AG09309 (cell line): ENCODE results near the gene TEAD2.
"Not testable (repeated sequence)": the region's sequence is repeated elsewhere in the genome, so short reads cannot be mapped to it uniquely, and the experiment has no call there.

Experiments used
- DNase-seq: peaks from one replicate; pipeline ENCODE4 v3.0.0-alpha.2; 2010; ENCODE audit warnings: low read depth
- H3K4me3 ChIP-seq: 2 replicates; pipeline ENCODE4 v1.5.1; 2011; ENCODE audit warnings: mild to moderate bottlenecking, low read depth, low read length, moderate library complexity; ENCODE audit not compliant: control insufficient read depth
- CTCF ChIP-seq: IDR thresholded peaks from 2 replicates; pipeline ENCODE4 v1.5.1; 2011; ENCODE audit warnings: mild to moderate bottlenecking, low read depth, low read length, inconsistent platforms; ENCODE audit not compliant: insufficient read depth, control insufficient read depth; ENCODE audit errors: missing control alignments

TEAD2 gene

GRCh38 chr19:49383599-49383998, 21.4 kb upstream of the TEAD2 start:
- no peak for TF ChIP-seq CTCF
- no peak for DNase-seq
- H3K4me3 ChIP-seq = no peak overlapping the region

- no peak for DNase-seq
- H3K4me3 ChIP-seq = no peak overlapping the region
- no peak for TF ChIP-seq CTCF
Observed at GRCh38 chr19:49382639-49383038, 20.4 kb upstream of the TEAD2 start.

GRCh38 chr19:49380391-49380790, 18.2 kb upstream of the TEAD2 start:
- DNase-seq = no peak
- no peak overlapping the region for H3K4me3 ChIP-seq
- TF ChIP-seq CTCF = no peak

- no peak overlapping the region for H3K4me3 ChIP-seq
- DNase-seq = no peak
- TF ChIP-seq CTCF = no peak
Observed at GRCh38 chr19:49378512-49378911, 16.3 kb upstream of the TEAD2 start.

- H3K4me3 ChIP-seq = no peak overlapping the region
- TF ChIP-seq CTCF = no peak
- no peak for DNase-seq
Observed at GRCh38 chr19:49374665-49375434, 12.6 kb upstream of the TEAD2 start.

GRCh38 chr19:49373174-49373573, 11.0 kb upstream of the TEAD2 start:
- H3K4me3 ChIP-seq, DNase-seq: not testable (repeated sequence)

GRCh38 chr19:49371184-49371583, 9.0 kb upstream of the TEAD2 start:
- no peak for TF ChIP-seq CTCF
- no peak overlapping the region for H3K4me3 ChIP-seq
- DNase-seq = no peak
